GM23338 (cell line): ENCODE measurements around the gene TMEM221. TPM values are rescaled to one million over a fixed set of nuclear protein-coding genes. Genes with fewer than 3 reads are reported as not detected.

Experiments
- ATAC-seq: fragments of 200-7000 bp; cut with Tn5 transposase; 3 replicates; pipeline ENCODE4 v1.9.1; 2020
- DNase-seq: peaks from one replicate; pipeline ENCODE4 v3.0.0-alpha.2; 2015; ENCODE audit warnings: low spot score
- H2AFZ ChIP-seq: fragments of 200-600 bp; sonication (generic); 2 replicates; pipeline ENCODE4 v1.8.0; 2016; ENCODE audit warnings: antibody characterized with exemption, mild to moderate bottlenecking, moderate library complexity
- H3F3A ChIP-seq: fragments of 200-600 bp; sonication (generic); replicated peaks from 2 replicates; pipeline ENCODE4 v1.8.0; 2017; ENCODE audit warnings: antibody characterized with exemption, mixed run types, low read depth
- H3K27ac ChIP-seq: fragments of 200-600 bp; sonication (generic); 2 replicates; pipeline ENCODE4 v1.6.1; 2016; ENCODE audit warnings: low read depth
- H3K27me3 ChIP-seq: fragments of 200-600 bp; sonication (generic); 2 replicates; pipeline ENCODE4 v1.8.0; 2016; ENCODE audit warnings: mild to moderate bottlenecking, mixed run types, moderate library complexity; ENCODE audit not compliant: insufficient read depth
- H3K36me3 ChIP-seq: fragments of 200-600 bp; sonication (generic); 2 replicates; pipeline ENCODE4 v1.8.0; 2016; ENCODE audit warnings: mild to moderate bottlenecking; ENCODE audit not compliant: insufficient read depth
- H3K4me1 ChIP-seq: fragments of 200-600 bp; sonication (generic); 2 replicates; pipeline ENCODE4 v1.8.0; 2016; ENCODE audit warnings: mild to moderate bottlenecking, moderate library complexity; ENCODE audit not compliant: insufficient read depth
- H3K4me2 ChIP-seq: fragments of 200-600 bp; sonication (generic); 2 replicates; pipeline ENCODE4 v1.7.1; 2017; ENCODE audit warnings: mixed run types
- H3K4me3 ChIP-seq: fragments of 200-600 bp; sonication (generic); 2 replicates; pipeline ENCODE4 v1.6.1; 2016; ENCODE audit warnings: mixed run types
- H3K79me2 ChIP-seq: fragments of 200-600 bp; sonication (generic); replicated peaks from 2 replicates; pipeline ENCODE4 v1.8.0; 2017; ENCODE audit warnings: mild to moderate bottlenecking; ENCODE audit not compliant: insufficient read depth
- H3K9me2 ChIP-seq: fragments of 200-600 bp; sonication (generic); 2 replicates; pipeline ENCODE4 v1.8.0; 2017; ENCODE audit not compliant: insufficient read depth
- H4K20me1 ChIP-seq: fragments of 200-600 bp; sonication (generic); replicated peaks from 2 replicates; pipeline ENCODE4 v1.8.0; 2017; ENCODE audit warnings: mild to moderate bottlenecking; ENCODE audit not compliant: insufficient read depth
- H3K27ac Mint-ChIP-seq: 2 replicates; pipeline ENCODE4 v1.8.0; 2020; ENCODE audit warnings: inconsistent platforms, mild to moderate bottlenecking, moderate library complexity, mixed read lengths
- H3K27me3 Mint-ChIP-seq: 3 replicates; pipeline ENCODE4 v1.8.0; 2022; ENCODE audit warnings: low read depth, mild to moderate bottlenecking, moderate library complexity, mixed read lengths, inconsistent platforms; ENCODE audit not compliant: insufficient read depth, poor library complexity
- H3K36me3 Mint-ChIP-seq: 3 replicates; pipeline ENCODE4 v1.8.0; 2021; ENCODE audit warnings: low read depth, mild to moderate bottlenecking, inconsistent platforms, moderate library complexity, mixed read lengths
- H3K4me1 Mint-ChIP-seq: 3 replicates; pipeline ENCODE4 v1.8.0; 2020; ENCODE audit warnings: mild to moderate bottlenecking, inconsistent platforms, mixed read lengths
- H3K4me3 Mint-ChIP-seq: 3 replicates; pipeline ENCODE4 v1.8.0; 2021; ENCODE audit warnings: moderate library complexity, mild to moderate bottlenecking, inconsistent platforms, mixed read lengths
- H3K9me3 Mint-ChIP-seq: 3 replicates; pipeline ENCODE4 v1.8.0; 2020; ENCODE audit warnings: moderate library complexity, mild to moderate bottlenecking, inconsistent platforms, mixed read lengths
- CTCF ChIP-seq, 2 experiments: fragments of 200-600 bp in 1 of 2; sonication (generic) in 1 of 2; conservative IDR thresholded peaks; 2 replicates each; pipeline versions ENCODE4 v1.5.1 to v1.6.1; 2016 to 2017; ENCODE audit warnings: antibody characterized with exemption in 2 of 2, low read depth in 2 of 2, mild to moderate bottlenecking in 2 of 2, moderate library complexity in 1 of 2
- JUNB ChIP-seq: IDR thresholded peaks from one replicate; pipeline ENCODE4 v1.6.1; 2016; ENCODE audit warnings: antibody characterized with exemption; ENCODE audit not compliant: unreplicated experiment
- STAT1 ChIP-seq: IDR thresholded peaks from one replicate; pipeline ENCODE4 v1.6.1; 2016; ENCODE audit warnings: antibody characterized with exemption; ENCODE audit not compliant: unreplicated experiment
- polyA plus RNA-seq: library from polyadenylated mRNA; unstranded; fragments of >200 nt; fragmentation: Nextera tagmentation; extraction: Ambion mirVana; gene quantifications from 2 replicates; pipeline ENCODE4 v1.2.1, GENCODE V29; 2016
- total RNA-seq: library from RNA; depleted of rRNA; stranded (reverse); fragments of >200 nt; shearing (Covaris generic); gene quantifications from 2 replicates; pipeline ENCODE4 v1.2.3, GENCODE V29; 2014; rRNA removed

TMEM221 gene
- total and polyA plus RNA-seq, 2 experiments from 2014 or later = 0.40 to 0.90 TPM

- peak; percentile 92 for DNase-seq
- peaks cover 6% of the 10 kb centered on the region; the same call in 1 of the 2 replicates for H3K4me1 ChIP-seq
Observed at GRCh38 chr19:17385878-17386611, 62.4 kb downstream of the TMEM221 start.

More at GRCh38 chr19:17385878-17386611, 62.4 kb downstream of the TMEM221 start:
- Mint-ChIP-seq H3K4me3 (no peak overlapping the region), H3K27ac (no peak overlapping the region), H3K36me3 (no peaks in the 10 kb centered on the region; the same call in 2 of the 3 replicates), H3K4me1 (peaks cover 5% of the 10 kb centered on the region), H3K9me3 (peaks cover 16% of the 10 kb centered on the region), H3K27me3 (peaks cover 16% of the 10 kb centered on the region)
- H3K4me2 ChIP-seq = peak overlapping the region; percentile 69; the same call in 1 of the 2 replicates
- H4K20me1 ChIP-seq = no peaks in the 10 kb centered on the region
- ATAC-seq = peak; percentile 79
- H3F3A ChIP-seq = peaks cover 14% of the 10 kb centered on the region
- no peak overlapping the region for H3K4me3 ChIP-seq
- H2AFZ ChIP-seq = peak overlapping the region; percentile 99
- no peaks in the 10 kb centered on the region for H3K9me2 ChIP-seq
- H3K79me2 ChIP-seq = no peaks in the 10 kb centered on the region
- H3K27ac ChIP-seq = no peak overlapping the region
- H3K27me3 ChIP-seq = peaks cover 10% of the 10 kb centered on the region; the same call in 1 of the 2 replicates
- no peaks in the 10 kb centered on the region for H3K36me3 ChIP-seq
- peak; percentile 88 to 92 for TF ChIP-seq CTCF (conservative IDR thresholded peaks at IDR 0.05; ENCODE audit: low read depth in 2 of 2)
- no peak for TF ChIP-seq JUNB
- no peak for TF ChIP-seq STAT1

Other genes with a start within 250 kb of the TMEM221 start
- 13.7 and 15.5 TPM in 2 replicates for gene USE1, start 233.3 kb downstream of the TMEM221 start, total RNA-seq
- 18.6 and 19.4 TPM in 2 replicates for gene USE1, start 233.3 kb downstream of the TMEM221 start, polyA plus RNA-seq
- gene OCEL1, start 222.4 kb downstream of the TMEM221 start, total RNA-seq = 9.6 and 12.7 TPM in 2 replicates
- gene OCEL1, start 222.4 kb downstream of the TMEM221 start, polyA plus RNA-seq = 47.4 and 50.6 TPM in 2 replicates
- 172 and 209 TPM in 2 replicates for gene NR2F6, start 202.7 kb downstream of the TMEM221 start, total RNA-seq
- 64.0 and 67.4 TPM in 2 replicates for gene NR2F6, start 202.7 kb downstream of the TMEM221 start, polyA plus RNA-seq
- 5.2 and 5.6 TPM in 2 replicates for gene USHBP1, start 183.9 kb downstream of the TMEM221 start, total RNA-seq
- 4.0 and 4.6 TPM in 2 replicates for gene USHBP1, start 183.9 kb downstream of the TMEM221 start, polyA plus RNA-seq
- gene BABAM1, start 181.2 kb downstream of the TMEM221 start, total RNA-seq = 78.1 and 87.8 TPM in 2 replicates
- gene BABAM1, start 181.2 kb downstream of the TMEM221 start, polyA plus RNA-seq = 88.7 and 95.0 TPM in 2 replicates
- 20.2 and 50.1 TPM in 2 replicates for gene ANKLE1, start 166.8 kb downstream of the TMEM221 start, total RNA-seq
- 9.1 and 11.2 TPM in 2 replicates for gene ANKLE1, start 166.8 kb downstream of the TMEM221 start, polyA plus RNA-seq
- gene ABHD8, start 145.2 kb downstream of the TMEM221 start, total RNA-seq = 11.4 and 16.5 TPM in 2 replicates
- 5.0 and 5.5 TPM in 2 replicates for gene ABHD8, start 145.2 kb downstream of the TMEM221 start, polyA plus RNA-seq
- gene MRPL34, start 142.8 kb downstream of the TMEM221 start, total RNA-seq = 59.9 and 70.6 TPM in 2 replicates
- gene MRPL34, start 142.8 kb downstream of the TMEM221 start, polyA plus RNA-seq = 266 and 280 TPM in 2 replicates
- gene DDA1, start 139.1 kb downstream of the TMEM221 start, total RNA-seq = 28.2 and 34.6 TPM in 2 replicates
- gene DDA1, start 139.1 kb downstream of the TMEM221 start, polyA plus RNA-seq = 107 and 112 TPM in 2 replicates
- 14.4 and 24.9 TPM in 2 replicates for gene ANO8, start 113.8 kb downstream of the TMEM221 start, total RNA-seq
- 4.3 and 4.5 TPM in 2 replicates for gene ANO8, start 113.8 kb downstream of the TMEM221 start, polyA plus RNA-seq
- 67.8 and 78.6 TPM in 2 replicates for gene GTPBP3, start 111.1 kb downstream of the TMEM221 start, total RNA-seq
- gene GTPBP3, start 111.1 kb downstream of the TMEM221 start, polyA plus RNA-seq = 23.5 and 25.4 TPM in 2 replicates
- not detected in 2 replicates for gene PLVAP, start 71.3 kb downstream of the TMEM221 start, total RNA-seq
- not detected in 2 replicates for gene PLVAP, start 71.3 kb downstream of the TMEM221 start, polyA plus RNA-seq
- 0.49 TPM in 1 of 2 replicates, not detected in the other for gene CCDC194, start 54.5 kb downstream of the TMEM221 start, total RNA-seq
- 0.38 TPM in 1 of 2 replicates, not detected in the other for gene CCDC194, start 54.5 kb downstream of the TMEM221 start, polyA plus RNA-seq
- gene BST2, start 43.0 kb downstream of the TMEM221 start, total RNA-seq = 28.9 and 33.9 TPM in 2 replicates
- gene BST2, start 43.0 kb downstream of the TMEM221 start, polyA plus RNA-seq = 22.0 and 24.9 TPM in 2 replicates
- gene MVB12A, start 28.6 kb downstream of the TMEM221 start, total RNA-seq = 49.9 and 60.3 TPM in 2 replicates
- gene MVB12A, start 28.6 kb downstream of the TMEM221 start, polyA plus RNA-seq = 36.6 and 43.5 TPM in 2 replicates
- not detected in 2 replicates for gene NXNL1, start 12.3 kb upstream of the TMEM221 start, total RNA-seq
- gene NXNL1, start 12.3 kb upstream of the TMEM221 start, polyA plus RNA-seq = not detected in 2 replicates
- 9.3 and 11.6 TPM in 2 replicates for gene SLC27A1, start 21.9 kb upstream of the TMEM221 start, total RNA-seq
- 2.1 and 3.5 TPM in 2 replicates for gene SLC27A1, start 21.9 kb upstream of the TMEM221 start, polyA plus RNA-seq
- gene PGLS, start 63.0 kb upstream of the TMEM221 start, total RNA-seq = 55.4 and 63.5 TPM in 2 replicates
- 56.9 and 62.2 TPM in 2 replicates for gene PGLS, start 63.0 kb upstream of the TMEM221 start, polyA plus RNA-seq
- gene COLGALT1, start 107.0 kb upstream of the TMEM221 start, total RNA-seq = 52.0 and 63.4 TPM in 2 replicates
- gene COLGALT1, start 107.0 kb upstream of the TMEM221 start, polyA plus RNA-seq = 16.1 and 18.2 TPM in 2 replicates
- 25.0 and 30.4 TPM in 2 replicates for gene UNC13A, start 239.7 kb upstream of the TMEM221 start, total RNA-seq
- gene UNC13A, start 239.7 kb upstream of the TMEM221 start, polyA plus RNA-seq = 8.7 and 9.5 TPM in 2 replicates